LNCaP clone FGC (cell line): ENCODE measurements around the gene IER5.

Experiments used
- DNase-seq: peaks from one replicate; pipeline ENCODE4 v3.0.0-alpha.2; 2011; ENCODE audit warnings: low read depth
- H3K4me3 ChIP-seq: 2 replicates; pipeline ENCODE4 v1.5.1; 2011; ENCODE audit warnings: mild to moderate bottlenecking, low read depth, low read length, control low read depth
- CTCF ChIP-seq: IDR thresholded peaks from 2 replicates; pipeline ENCODE4 v1.5.1; 2012; ENCODE audit warnings: mild to moderate bottlenecking; ENCODE audit not compliant: control insufficient read depth, insufficient read depth; ENCODE audit errors: extremely low read depth

Gene IER5

GRCh38 chr1:181127898-181128453, 39.5 kb downstream of the IER5 start:
- no peak overlapping the region for H3K4me3 ChIP-seq
- TF ChIP-seq CTCF: no peak
- no peak for DNase-seq

GRCh38 chr1:181128592-181129497, 40.3 kb downstream of the IER5 start:
- no peak overlapping the region for H3K4me3 ChIP-seq
- DNase-seq: no peak
- TF ChIP-seq CTCF: no peak

- TF ChIP-seq CTCF: no peak
- no peak for DNase-seq
- H3K4me3 ChIP-seq: no peak overlapping the region
These were observed 41.5 kb downstream of the IER5 start for GRCh38 chr1:181129771-181130606.

- H3K4me3 ChIP-seq: no peak overlapping the region
These were observed 42.9 kb downstream of the IER5 start for GRCh38 chr1:181131255-181131941.

GRCh38 chr1:181133441-181133951, 45.0 kb downstream of the IER5 start:
- DNase-seq: no peak
- TF ChIP-seq CTCF: no peak
- no peak overlapping the region for H3K4me3 ChIP-seq

More at GRCh38 chr1:181131255-181131941, 42.9 kb downstream of the IER5 start:
- DNase-seq: no peak
- TF ChIP-seq CTCF: no peak

GRCh38 chr1:181133969-181134418, 45.5 kb downstream of the IER5 start:
- no peak overlapping the region for H3K4me3 ChIP-seq
- no peak for TF ChIP-seq CTCF
- DNase-seq: no peak
